NK-92 (cell line): ENCODE results near the gene ATG10.
"Not testable (repeated sequence)": the region's sequence is repeated elsewhere in the genome, so short reads cannot be mapped to it uniquely, and the experiment has no call there.

Experiments
- DNase-seq: peaks from one replicate; lab custom pipeline; 2025; ENCODE audit not compliant: unreplicated experiment; lab: John Stamatoyannopoulos, UW

ATG10 gene

GRCh38 chr5:82218374-82219156 lies 246.7 kb downstream of the ATG10 start:
- DNase-seq = no peak

- no peak for DNase-seq
Measured at GRCh38 chr5:82221020-82221419, 249.2 kb downstream of the ATG10 start.

- no peak for DNase-seq
Measured at GRCh38 chr5:82222597-82223574, 251.1 kb downstream of the ATG10 start.

DNA sequence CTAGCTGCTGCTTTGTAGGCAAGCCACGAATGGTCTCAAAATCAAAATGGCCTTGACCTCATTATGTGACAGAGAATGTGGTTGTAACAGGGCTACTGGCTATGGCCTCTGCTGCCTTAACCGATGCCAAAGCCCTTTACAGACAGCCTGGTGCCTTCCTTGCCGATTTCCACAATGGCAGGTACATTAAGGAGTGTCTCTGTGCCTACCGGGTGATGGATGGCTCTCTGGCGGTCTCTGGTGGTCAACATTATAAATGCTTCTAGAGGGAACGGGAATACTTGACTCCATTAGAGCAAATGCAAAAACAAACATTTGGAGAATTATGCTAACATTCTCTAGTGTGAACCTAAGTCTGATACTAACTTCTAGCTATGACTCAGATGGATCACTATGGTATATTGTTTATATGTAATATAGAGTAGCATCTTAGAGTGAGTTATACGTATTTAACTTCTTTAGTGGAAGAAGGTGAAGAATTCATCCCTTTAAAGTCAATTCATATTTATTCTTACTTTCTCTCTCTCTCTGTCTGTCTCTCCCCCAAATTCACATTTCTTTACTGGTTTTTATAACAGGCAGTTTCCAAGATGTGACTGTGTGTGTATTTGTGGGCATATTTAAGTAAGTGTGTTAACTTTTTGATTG lies 253.8 kb downstream of the ATG10 start:
- DNase-seq = no peak

DNA sequence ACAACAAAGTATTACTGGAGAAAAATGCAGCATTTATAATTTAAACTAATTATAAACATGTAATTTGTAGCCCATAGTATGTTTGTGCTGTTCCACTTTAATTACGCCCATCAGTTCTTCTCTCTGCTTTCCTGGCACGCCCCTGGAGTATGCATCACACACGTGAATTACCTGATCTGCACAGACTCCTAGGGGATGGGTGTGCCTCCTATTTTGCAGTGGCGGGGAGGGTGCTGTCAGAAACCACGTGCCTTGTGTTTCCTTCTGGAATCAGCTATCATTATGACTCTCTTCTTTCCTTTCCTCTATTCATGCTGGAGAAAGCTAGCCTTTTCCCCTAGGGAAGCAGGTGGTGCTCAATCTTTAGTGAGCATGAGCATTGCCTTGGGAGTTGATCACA lies 263.1 kb downstream of the ATG10 start:
- no peak for DNase-seq

- DNase-seq = no peak
Measured at GRCh38 chr5:82244151-82244550, 272.3 kb downstream of the ATG10 start.

DNA sequence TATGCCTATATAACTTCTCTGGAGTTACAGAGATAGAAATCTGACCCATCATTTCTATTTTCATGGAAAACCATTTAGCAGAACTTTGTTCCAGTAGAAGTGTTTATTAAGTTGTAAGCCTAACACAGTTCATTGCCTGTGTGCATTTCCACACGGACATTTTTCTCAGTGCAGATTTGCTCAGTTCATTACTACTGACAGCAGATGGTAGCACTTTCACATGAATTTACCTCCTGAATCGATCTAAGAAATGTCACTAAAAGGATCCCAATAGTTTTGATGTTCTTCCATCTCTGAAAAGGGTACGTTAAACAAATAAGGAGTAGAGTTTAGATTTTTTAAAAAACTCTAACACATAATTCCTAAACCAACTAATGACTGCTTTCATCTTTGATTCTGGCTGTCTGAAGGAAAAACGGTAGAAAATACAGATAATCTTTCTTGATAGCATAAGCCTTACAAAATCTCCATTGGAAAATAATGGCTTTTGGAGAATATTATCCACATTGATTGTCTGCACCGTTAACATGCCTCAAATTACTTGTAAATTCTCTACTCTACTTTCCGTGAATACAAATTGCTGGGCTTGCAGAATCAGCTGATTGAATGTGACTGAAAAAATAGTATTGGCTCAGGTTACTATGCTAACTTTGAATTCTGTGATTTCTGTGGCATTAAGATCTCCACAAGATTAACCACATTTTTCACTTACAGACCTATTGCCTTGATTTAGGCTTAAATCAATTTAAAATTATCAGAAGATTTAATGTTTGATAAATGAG lies 273.2 kb downstream of the ATG10 start:
- DNase-seq = no peak

DNA sequence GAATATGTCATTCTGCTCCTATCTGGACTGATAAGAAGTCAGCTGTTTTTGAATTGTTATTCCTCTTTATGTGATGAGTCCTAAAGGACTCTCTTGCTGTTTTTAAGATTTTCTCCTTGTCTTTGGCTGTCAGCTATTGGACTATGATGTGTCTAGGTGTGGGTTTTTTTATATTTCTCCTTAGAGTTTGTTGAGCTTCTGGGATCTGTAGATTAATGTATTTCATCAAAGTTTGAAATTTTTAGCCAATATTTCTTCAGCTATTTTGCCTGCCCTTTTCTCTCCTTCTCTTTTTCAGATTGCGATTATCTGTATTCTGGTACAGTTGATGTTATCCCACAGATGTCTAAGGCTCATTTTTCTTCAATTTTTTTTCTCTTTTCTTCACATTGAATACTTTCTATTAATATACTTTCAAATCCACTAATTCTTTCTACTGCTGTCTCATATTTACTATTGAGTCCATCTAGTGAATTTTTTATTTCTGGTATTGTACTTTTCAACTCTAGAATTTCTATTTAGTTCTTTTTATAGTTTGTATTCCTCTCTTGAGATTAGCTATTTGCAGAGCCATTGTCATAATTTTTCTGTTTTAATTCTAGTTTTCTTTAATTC lies 275.2 kb downstream of the ATG10 start:
- DNase-seq = no peak

GRCh38 chr5:82252744-82253143 lies 280.9 kb downstream of the ATG10 start:
- no peak for DNase-seq

DNA sequence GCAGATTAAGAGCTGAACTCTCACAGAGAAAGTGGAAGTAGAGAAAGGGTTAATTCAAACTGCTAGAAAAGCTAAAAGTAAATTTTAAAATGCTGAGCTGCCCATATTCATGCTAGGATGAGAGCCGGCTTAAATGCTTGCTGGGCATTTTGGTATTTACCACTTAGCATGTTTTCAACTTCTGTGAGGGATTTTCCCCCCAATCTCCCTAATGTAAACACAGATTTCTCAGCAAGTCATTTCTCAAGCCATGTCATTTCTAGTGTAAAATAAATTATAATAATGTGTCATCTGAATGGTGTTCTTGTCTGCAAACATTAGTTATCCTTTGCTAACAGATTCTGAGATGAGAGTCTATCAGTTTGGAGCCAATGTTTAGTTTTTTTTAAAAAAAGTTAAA lies 284.0 kb downstream of the ATG10 start:
- no peak for DNase-seq

DNA sequence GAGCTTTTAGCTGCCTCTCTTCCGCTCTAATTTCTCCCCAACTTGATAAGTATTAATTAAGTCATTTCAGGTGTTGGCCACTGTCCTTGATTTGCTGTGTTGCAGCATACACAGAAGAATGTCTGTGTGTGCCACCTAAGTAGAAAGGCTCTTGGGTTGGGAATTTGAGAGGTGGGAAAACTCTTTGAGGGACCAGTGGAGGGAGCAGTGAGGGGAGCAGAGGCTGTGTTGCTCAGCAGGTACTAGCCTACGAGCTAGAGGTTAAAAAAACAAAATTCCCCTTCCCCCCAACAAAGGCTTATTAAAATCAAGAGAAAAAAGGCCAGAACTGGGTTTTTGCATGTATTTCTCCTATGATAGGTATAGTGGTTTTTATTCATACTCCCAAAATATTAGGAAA lies 285.4 kb downstream of the ATG10 start:
- no peak for DNase-seq

DNA sequence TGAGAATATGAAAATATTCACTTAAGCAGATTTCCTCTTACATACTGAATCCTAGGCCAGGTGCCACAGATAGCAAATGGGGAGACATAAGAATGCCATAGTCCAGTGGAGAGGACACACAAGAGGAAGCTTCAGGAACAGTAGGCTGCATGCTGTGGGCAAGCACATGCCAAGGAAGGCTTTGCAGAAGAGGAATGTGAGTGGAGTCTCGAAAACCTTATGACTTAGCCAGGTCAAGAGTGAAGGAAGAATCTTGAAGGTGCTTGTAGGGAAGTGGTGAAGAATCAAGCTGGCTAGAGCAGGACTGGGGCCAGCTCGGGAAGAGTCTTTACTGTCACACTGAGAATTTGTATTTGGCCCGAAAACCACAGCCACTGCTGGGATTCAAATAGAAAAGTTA lies 285.9 kb downstream of the ATG10 start:
- DNase-seq = no peak

DNA sequence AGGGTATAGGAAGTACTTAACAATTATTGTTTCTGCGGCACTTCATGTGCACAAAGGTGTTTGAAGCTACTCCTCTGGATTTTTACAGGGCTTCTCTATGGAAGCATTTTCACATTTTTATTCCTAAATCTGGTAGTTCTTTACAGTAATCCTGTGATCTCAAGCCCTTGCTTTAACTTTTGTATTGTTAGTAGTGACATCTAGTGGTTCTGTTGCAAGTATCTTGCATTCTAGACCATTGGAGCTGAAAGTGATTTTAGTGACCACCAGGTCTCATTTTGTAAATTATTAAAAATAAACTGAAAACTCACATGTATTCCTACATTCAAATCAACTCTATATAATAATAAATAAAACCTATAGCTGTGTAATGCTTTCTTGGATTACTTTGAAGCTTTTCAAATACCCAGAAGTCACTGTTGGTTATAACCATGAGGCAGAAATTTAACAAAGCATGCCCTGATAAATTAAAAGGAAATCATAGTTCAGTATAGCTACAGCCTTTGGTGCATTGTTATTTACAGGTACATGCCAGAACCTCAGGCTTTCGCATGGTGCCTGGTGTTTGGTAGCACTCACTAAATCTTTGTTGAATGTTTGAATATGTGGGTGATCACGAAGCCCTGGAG lies 287.5 kb downstream of the ATG10 start:
- DNase-seq = no peak

DNA sequence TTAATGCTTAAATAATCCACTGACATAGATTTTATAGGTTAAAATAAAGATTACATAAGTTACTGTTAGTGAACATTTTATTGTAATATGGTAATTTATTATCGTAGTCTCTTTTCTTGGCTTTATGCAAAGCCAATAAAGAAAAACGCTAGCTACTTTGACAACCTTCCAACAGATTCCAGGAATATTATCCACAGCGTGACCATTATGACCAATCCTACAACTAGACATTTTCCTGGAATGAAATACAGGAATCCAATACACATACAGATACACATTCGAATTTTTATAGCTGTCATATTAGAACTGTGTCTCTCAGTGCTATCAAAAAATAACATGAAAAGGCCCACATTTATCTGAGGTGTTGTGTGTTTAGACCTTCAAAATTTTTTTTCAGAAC lies 293.2 kb downstream of the ATG10 start:
- no peak for DNase-seq

- not testable (repeated sequence) for DNase-seq
Measured at GRCh38 chr5:82267297-82267933, 295.6 kb downstream of the ATG10 start.

DNA sequence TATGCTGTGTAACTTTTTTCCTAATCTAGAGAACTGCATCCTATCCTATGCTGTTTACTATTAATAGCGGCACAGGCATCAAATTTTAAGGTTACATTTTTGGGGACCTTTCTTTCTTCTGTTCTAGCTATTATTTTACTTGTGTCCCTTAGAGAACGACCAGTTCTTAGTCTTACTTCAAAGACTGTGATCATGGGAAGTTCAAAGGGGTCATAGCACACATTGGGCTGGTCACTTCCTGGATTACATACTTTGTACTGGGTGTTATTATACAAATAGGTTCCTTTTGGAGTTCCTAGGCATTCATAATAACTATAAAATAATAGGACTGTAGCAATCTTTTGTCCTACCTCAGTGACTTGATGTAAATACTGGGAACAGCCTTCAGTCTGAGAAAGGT lies 297.5 kb downstream of the ATG10 start:
- DNase-seq = not testable (repeated sequence)

GRCh38 chr5:82272571-82273356 lies 300.9 kb downstream of the ATG10 start:
- DNase-seq = not testable (repeated sequence)

DNA sequence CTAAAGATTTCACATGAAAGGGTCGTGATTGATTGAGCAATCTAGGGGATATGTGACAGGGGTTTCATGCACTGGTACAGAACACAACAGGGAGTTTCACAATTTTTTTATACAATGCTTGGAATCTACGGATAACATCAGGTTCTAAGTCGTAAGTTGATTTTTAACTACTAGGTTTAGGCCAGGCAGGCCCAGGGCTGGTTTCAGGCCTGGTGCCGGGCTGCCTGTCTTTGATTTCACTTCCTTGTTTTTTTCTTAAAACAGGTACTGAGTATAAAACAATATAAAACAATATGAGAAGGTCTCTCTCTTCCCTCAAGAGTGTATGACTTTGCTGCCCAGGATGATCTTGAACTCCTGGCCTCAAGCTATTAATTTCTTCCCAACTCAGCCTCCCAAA lies 301.6 kb downstream of the ATG10 start:
- DNase-seq = not testable (repeated sequence)
